Stimulated activated CD8-positive, alpha-beta memory T cell treated with anti-CD3 and anti-CD28 coated beads, Interleukin-7, amount 100 ng/mL, for 48 hours (primary cell): ENCODE results near the gene TBC1D28.
"Not testable (repeated sequence)": the region's sequence is repeated elsewhere in the genome, so short reads cannot be mapped to it uniquely, and the experiment has no call there.

Experiments
- DNase-seq, 2 donors: peaks; one replicate each; pipeline ENCODE4 v3.0.0-alpha.2; 2020; ENCODE audit warnings: low read depth in 1 of 2; ENCODE audit errors: extremely low read depth in 1 of 2

Gene TBC1D28

GRCh38 chr17:18617613-18618012, 26.6 kb downstream of the TBC1D28 start:
- DNase-seq, result not testable (repeated sequence)

GRCh38 chr17:18613016-18613415, 31.2 kb downstream of the TBC1D28 start:
- not testable (repeated sequence) for DNase-seq

GRCh38 chr17:18593138-18593537, 51.1 kb downstream of the TBC1D28 start:
- DNase-seq, result not testable (repeated sequence)
